Measurements from ENCODE around the gene PRR22. TPM values are rescaled to one million over a fixed set of nuclear protein-coding genes. Genes with fewer than 3 reads are reported as not detected.

The PRR22 gene
- polyA plus RNA-seq, 1 donor from 2014 or later: 0.97 TPM

DNA sequence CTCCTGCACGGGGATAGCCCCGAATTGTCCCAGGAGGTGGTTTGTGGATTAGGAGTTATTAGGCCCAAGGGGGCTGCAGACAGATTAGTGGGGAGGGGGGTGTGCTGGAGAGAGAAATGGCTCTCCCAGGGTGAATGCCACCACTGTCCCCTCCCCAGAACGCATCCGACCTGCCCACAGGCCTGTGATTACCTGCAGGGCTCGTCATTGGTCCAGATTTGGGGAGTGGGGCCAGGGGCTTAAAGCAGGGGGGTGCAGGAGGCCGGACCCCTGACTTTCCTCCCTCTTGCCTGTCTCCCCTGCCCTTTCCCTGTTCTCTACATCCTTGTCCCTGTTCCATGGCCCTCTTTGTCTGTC is 21.6 kb upstream of the PRR22 start:
- H4K20me1 ChIP-seq (ENCODE audit: insufficient read depth): no peaks in the 10 kb centered on the region
- H3K4me2 ChIP-seq (ENCODE audit: low read length): no peak overlapping the region
- no peak overlapping the region for H3K9ac ChIP-seq (ENCODE audit: low read length)
- no peaks in the 10 kb centered on the region for H3K9me2 ChIP-seq (ENCODE audit: insufficient read depth, low read length)
- TF ChIP-seq SMC3 (conservative IDR thresholded peaks at IDR 0.05; ENCODE audit: poor library complexity): peak; percentile 14
- TF ChIP-seq EZH2 (IDR thresholded peaks at IDR 0.05; ENCODE audit: borderline replicate concordance, insufficient read depth, low read length, poor library complexity, severe bottlenecking): no peak
- TF ChIP-seq EP300 (conservative IDR thresholded peaks at IDR 0.05; ENCODE audit: poor library complexity, severe bottlenecking): no peak
- TF ChIP-seq MXI1 (conservative IDR thresholded peaks at IDR 0.05; ENCODE audit: poor library complexity, severe bottlenecking): no peak
- TF ChIP-seq, protein P1, sequence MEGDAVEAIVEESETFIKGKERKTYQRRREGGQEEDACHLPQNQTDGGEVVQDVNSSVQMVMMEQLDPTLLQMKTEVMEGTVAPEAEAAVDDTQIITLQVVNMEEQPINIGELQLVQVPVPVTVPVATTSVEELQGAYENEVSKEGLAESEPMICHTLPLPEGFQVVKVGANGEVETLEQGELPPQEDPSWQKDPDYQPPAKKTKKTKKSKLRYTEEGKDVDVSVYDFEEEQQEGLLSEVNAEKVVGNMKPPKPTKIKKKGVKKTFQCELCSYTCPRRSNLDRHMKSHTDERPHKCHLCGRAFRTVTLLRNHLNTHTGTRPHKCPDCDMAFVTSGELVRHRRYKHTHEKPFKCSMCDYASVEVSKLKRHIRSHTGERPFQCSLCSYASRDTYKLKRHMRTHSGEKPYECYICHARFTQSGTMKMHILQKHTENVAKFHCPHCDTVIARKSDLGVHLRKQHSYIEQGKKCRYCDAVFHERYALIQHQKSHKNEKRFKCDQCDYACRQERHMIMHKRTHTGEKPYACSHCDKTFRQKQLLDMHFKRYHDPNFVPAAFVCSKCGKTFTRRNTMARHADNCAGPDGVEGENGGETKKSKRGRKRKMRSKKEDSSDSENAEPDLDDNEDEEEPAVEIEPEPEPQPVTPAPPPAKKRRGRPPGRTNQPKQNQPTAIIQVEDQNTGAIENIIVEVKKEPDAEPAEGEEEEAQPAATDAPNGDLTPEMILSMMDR (IDR thresholded peaks at IDR 0.05; ENCODE audit: poor library complexity, severe bottlenecking): peak; percentile 19
- TF ChIP-seq POLR2AphosphoS5 (IDR thresholded peaks at IDR 0.05): no peak
- TF ChIP-seq TAF1 (IDR thresholded peaks at IDR 0.05; ENCODE audit: low read depth): no peak
- TF ChIP-seq RAD21 (conservative IDR thresholded peaks at IDR 0.05): no peak
- TF ChIP-seq, protein P2, sequence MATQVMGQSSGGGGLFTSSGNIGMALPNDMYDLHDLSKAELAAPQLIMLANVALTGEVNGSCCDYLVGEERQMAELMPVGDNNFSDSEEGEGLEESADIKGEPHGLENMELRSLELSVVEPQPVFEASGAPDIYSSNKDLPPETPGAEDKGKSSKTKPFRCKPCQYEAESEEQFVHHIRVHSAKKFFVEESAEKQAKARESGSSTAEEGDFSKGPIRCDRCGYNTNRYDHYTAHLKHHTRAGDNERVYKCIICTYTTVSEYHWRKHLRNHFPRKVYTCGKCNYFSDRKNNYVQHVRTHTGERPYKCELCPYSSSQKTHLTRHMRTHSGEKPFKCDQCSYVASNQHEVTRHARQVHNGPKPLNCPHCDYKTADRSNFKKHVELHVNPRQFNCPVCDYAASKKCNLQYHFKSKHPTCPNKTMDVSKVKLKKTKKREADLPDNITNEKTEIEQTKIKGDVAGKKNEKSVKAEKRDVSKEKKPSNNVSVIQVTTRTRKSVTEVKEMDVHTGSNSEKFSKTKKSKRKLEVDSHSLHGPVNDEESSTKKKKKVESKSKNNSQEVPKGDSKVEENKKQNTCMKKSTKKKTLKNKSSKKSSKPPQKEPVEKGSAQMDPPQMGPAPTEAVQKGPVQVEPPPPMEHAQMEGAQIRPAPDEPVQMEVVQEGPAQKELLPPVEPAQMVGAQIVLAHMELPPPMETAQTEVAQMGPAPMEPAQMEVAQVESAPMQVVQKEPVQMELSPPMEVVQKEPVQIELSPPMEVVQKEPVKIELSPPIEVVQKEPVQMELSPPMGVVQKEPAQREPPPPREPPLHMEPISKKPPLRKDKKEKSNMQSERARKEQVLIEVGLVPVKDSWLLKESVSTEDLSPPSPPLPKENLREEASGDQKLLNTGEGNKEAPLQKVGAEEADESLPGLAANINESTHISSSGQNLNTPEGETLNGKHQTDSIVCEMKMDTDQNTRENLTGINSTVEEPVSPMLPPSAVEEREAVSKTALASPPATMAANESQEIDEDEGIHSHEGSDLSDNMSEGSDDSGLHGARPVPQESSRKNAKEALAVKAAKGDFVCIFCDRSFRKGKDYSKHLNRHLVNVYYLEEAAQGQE (IDR thresholded peaks at IDR 0.05; ENCODE audit: borderline replicate concordance): no peak
- H3K27me3 ChIP-seq (ENCODE audit: insufficient read depth, low read depth, low read length): peaks cover 32% of the 10 kb centered on the region
- no peak overlapping the region for H3K4me3 ChIP-seq (ENCODE audit: low read length)
- H3K27ac ChIP-seq (ENCODE audit: low read length): no peak overlapping the region
- no peaks in the 10 kb centered on the region for H3F3A ChIP-seq (ENCODE audit: insufficient read depth, low read length, poor library complexity, severe bottlenecking)
- no peaks in the 10 kb centered on the region for H3K36me3 ChIP-seq (ENCODE audit: insufficient read depth, low read length)
- no peaks in the 10 kb centered on the region for H3K79me2 ChIP-seq (replicated peaks; ENCODE audit: insufficient read depth, low read length)
- no peaks in the 10 kb centered on the region for H3K9me3 ChIP-seq (ENCODE audit: low read length)
- no peak overlapping the region for H2AFZ ChIP-seq (ENCODE audit: low read depth, low read length)

DNA sequence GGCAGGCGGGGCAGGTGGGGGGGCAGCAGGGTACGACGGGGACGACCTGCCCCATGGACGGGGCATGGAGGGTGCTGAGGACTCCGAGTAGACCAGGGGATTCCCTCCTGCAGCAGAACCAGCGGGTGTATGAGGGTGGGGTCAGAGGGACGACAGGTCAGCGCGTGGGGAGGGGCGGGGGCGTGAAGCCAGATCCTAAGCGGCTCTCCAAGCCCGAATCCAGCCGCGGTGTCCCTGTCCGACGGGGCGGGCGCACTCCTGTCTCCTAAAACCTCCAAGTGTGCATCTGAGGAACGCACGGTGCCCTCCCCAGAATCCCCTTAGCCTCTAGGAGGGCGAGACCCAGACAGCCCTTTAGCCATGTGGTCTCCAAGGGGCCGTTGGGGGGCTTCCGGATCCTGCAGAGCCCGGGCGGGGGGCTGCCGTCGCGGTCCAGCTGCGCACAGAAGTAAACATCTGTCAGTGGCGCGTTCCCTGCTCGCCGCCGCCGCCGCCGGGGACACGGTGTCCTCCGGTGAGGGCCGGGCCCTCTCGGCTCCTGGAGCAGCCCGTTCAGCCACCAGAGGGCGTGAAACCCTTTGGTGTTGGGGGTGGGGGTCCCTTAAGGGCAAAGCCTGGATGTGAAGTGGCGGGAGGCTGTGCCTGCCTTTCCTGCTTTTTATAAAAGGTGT is 21.1 kb upstream of the PRR22 start:
- no peak overlapping the region for H3K4me3 ChIP-seq (ENCODE audit: low read length)

More for the DNA sequence above, 21.1 kb upstream of the PRR22 start:
- Histone ChIP-seq H3F3A (ENCODE audit: insufficient read depth, low read length, poor library complexity, severe bottlenecking) (no peaks in the 10 kb centered on the region), H3K4me2 (ENCODE audit: low read length) (no peak overlapping the region), H4K20me1 (ENCODE audit: insufficient read depth) (no peaks in the 10 kb centered on the region), H3K79me2 (replicated peaks; ENCODE audit: insufficient read depth, low read length) (no peaks in the 10 kb centered on the region), H3K9ac (ENCODE audit: low read length) (no peak overlapping the region), H2AFZ (ENCODE audit: low read depth, low read length) (no peak overlapping the region), H3K27ac (ENCODE audit: low read length) (no peak overlapping the region), H3K36me3 (ENCODE audit: insufficient read depth, low read length) (no peaks in the 10 kb centered on the region), H3K27me3 (ENCODE audit: insufficient read depth, low read depth, low read length) (peaks cover 32% of the 10 kb centered on the region), H3K9me3 (ENCODE audit: low read length) (no peaks in the 10 kb centered on the region), H3K9me2 (ENCODE audit: insufficient read depth, low read length) (no peaks in the 10 kb centered on the region)
- TF ChIP-seq TAF1 (IDR thresholded peaks at IDR 0.05; ENCODE audit: low read depth) (no peak), RAD21 (conservative IDR thresholded peaks at IDR 0.05) (peak; percentile 56), MXI1 (conservative IDR thresholded peaks at IDR 0.05; ENCODE audit: poor library complexity, severe bottlenecking) (no peak), POLR2AphosphoS5 (IDR thresholded peaks at IDR 0.05) (no peak), SMC3 (conservative IDR thresholded peaks at IDR 0.05; ENCODE audit: poor library complexity) (peak; percentile 71), EP300 (conservative IDR thresholded peaks at IDR 0.05; ENCODE audit: poor library complexity, severe bottlenecking) (no peak), EZH2 (IDR thresholded peaks at IDR 0.05; ENCODE audit: borderline replicate concordance, insufficient read depth, low read length, poor library complexity, severe bottlenecking) (peak; percentile 50)
- TF ChIP-seq, protein P2 (IDR thresholded peaks at IDR 0.05; ENCODE audit: borderline replicate concordance): no peak
- TF ChIP-seq, protein P1 (IDR thresholded peaks at IDR 0.05; ENCODE audit: poor library complexity, severe bottlenecking): peak; percentile 72

All from neural cell (in vitro differentiated cells).